WTC11 (cell line): ENCODE results near the gene ARRDC3. TPM values are rescaled to one million over a fixed set of nuclear protein-coding genes. Genes with fewer than 3 reads are reported as not detected.

Experiments used
- ATAC-seq: fragments of 200-7000 bp; cut with Tn5 transposase; 2 replicates; pipeline ENCODE4 v1.10.0; 2021; ENCODE audit warnings: mild to moderate bottlenecking, moderate library complexity
- CTCF ChIA-PET: fragments of 300-600 bp; sonication (Branson Sonifier 250); formaldehyde crosslinking; loops from one replicate; lab custom pipeline; 2021; ENCODE audit warnings: antibody characterized with exemption; lab: Charles Lee
- POLR2A ChIA-PET: fragments of 350-600 bp; sonication (Branson Sonifier 250); formaldehyde crosslinking; loops from one replicate; lab custom pipeline; 2021; ENCODE audit warnings: antibody characterized with exemption; lab: Charles Lee
- DNase-seq: peaks from one replicate; pipeline ENCODE4 v3.0.0; 2021; ENCODE audit warnings: low spot score
- H3K27ac Mint-ChIP-seq: 2 replicates; pipeline ENCODE4 v1.8.0; 2021; ENCODE audit warnings: mixed read lengths
- H3K27me3 Mint-ChIP-seq: 2 replicates; pipeline ENCODE4 v1.8.0; 2021; ENCODE audit warnings: low read depth, mild to moderate bottlenecking, moderate library complexity, mixed read lengths
- H3K36me3 Mint-ChIP-seq: 2 replicates; pipeline ENCODE4 v1.8.0; 2021; ENCODE audit warnings: mixed read lengths
- H3K4me1 Mint-ChIP-seq: 2 replicates; pipeline ENCODE4 v1.8.0; 2022; ENCODE audit warnings: mixed read lengths
- H3K4me3 Mint-ChIP-seq: 2 replicates; pipeline ENCODE4 v1.8.0; 2021; ENCODE audit warnings: mild to moderate bottlenecking, moderate library complexity, mixed read lengths
- H3K9me3 Mint-ChIP-seq: 2 replicates; pipeline ENCODE4 v1.8.0; 2021; ENCODE audit warnings: mixed read lengths
- ATF1 ChIP-seq: sonication (generic); formaldehyde crosslinking; IDR thresholded peaks from 2 replicates; pipeline ENCODE4 v1.8.1; 2023; ENCODE audit warnings: mild to moderate bottlenecking, moderate library complexity, missing genetic modification reagents
- ELF4 ChIP-seq: sonication (generic); formaldehyde crosslinking; IDR thresholded peaks from 2 replicates; pipeline ENCODE4 v1.8.1; 2022; ENCODE audit warnings: low read depth, mild to moderate bottlenecking, moderate library complexity, missing genetic modification reagents
- ESRRA ChIP-seq: sonication (generic); formaldehyde crosslinking; IDR thresholded peaks from 2 replicates; pipeline ENCODE4 v1.8.1; 2022; ENCODE audit warnings: mild to moderate bottlenecking, missing genetic modification reagents, borderline replicate concordance
- FOXJ3 ChIP-seq: sonication (generic); formaldehyde crosslinking; IDR thresholded peaks from 2 replicates; pipeline ENCODE4 v1.9.0; 2021; ENCODE audit warnings: missing genetic modification reagents, mild to moderate bottlenecking, borderline replicate concordance
- HMGA2 ChIP-seq: fragments of 250-450 bp; sonication (Bioruptor Pico); IDR thresholded peaks from 2 replicates; pipeline ENCODE4 v1.4.0; 2021; ENCODE audit warnings: mild to moderate bottlenecking, moderate library complexity
- IRF2 ChIP-seq: sonication (generic); formaldehyde crosslinking; IDR thresholded peaks from 2 replicates; pipeline ENCODE4 v1.8.0; 2022; ENCODE audit warnings: low read depth, missing genetic modification reagents, borderline replicate concordance
- MXD4 ChIP-seq: fragments of 250-450 bp; sonication (Bioruptor Pico); IDR thresholded peaks from 2 replicates; pipeline ENCODE4 v1.8.0; 2021; ENCODE audit warnings: mild to moderate bottlenecking, moderate library complexity, borderline replicate concordance
- PRRX2 ChIP-seq: fragments of 250-450 bp; sonication (Bioruptor Pico); IDR thresholded peaks from 2 replicates; pipeline ENCODE4 v1.8.0; 2021; ENCODE audit warnings: mild to moderate bottlenecking
- SMAD3 ChIP-seq: sonication (generic); formaldehyde crosslinking; IDR thresholded peaks from 2 replicates; pipeline ENCODE4 v1.8.0; 2022; ENCODE audit warnings: missing genetic modification reagents, mild to moderate bottlenecking, borderline replicate concordance
- SMAD4 ChIP-seq: sonication (generic); formaldehyde crosslinking; IDR thresholded peaks from 2 replicates; pipeline ENCODE4 v1.8.0; 2022; ENCODE audit warnings: mild to moderate bottlenecking, missing genetic modification reagents
- SP1 ChIP-seq: sonication (generic); formaldehyde crosslinking; conservative IDR thresholded peaks from 2 replicates; pipeline ENCODE4 v1.8.1; 2022; ENCODE audit warnings: missing genetic modification reagents
- TCF7 ChIP-seq: sonication (generic); formaldehyde crosslinking; IDR thresholded peaks from 2 replicates; pipeline ENCODE4 v1.8.0; 2022; ENCODE audit warnings: mild to moderate bottlenecking, low read depth, missing genetic modification reagents, moderate library complexity
- TEAD4 ChIP-seq: sonication (generic); formaldehyde crosslinking; IDR thresholded peaks from 2 replicates; pipeline ENCODE4 v1.8.0; 2022; ENCODE audit warnings: mild to moderate bottlenecking, missing genetic modification reagents
- ZNF121 ChIP-seq: sonication (generic); formaldehyde crosslinking; IDR thresholded peaks from 2 replicates; pipeline ENCODE4 v1.8.0; 2023; ENCODE audit warnings: missing genetic modification reagents
- ZNF219 ChIP-seq: sonication (generic); formaldehyde crosslinking; IDR thresholded peaks from 2 replicates; pipeline ENCODE4 v1.8.0; 2023; ENCODE audit warnings: missing genetic modification reagents, mild to moderate bottlenecking, borderline replicate concordance
- ZNF281 ChIP-seq: sonication (generic); formaldehyde crosslinking; IDR thresholded peaks from 2 replicates; pipeline ENCODE4 v1.8.0; 2023; ENCODE audit warnings: mild to moderate bottlenecking, missing genetic modification reagents
- ZNF423 ChIP-seq: fragments of 250-450 bp; sonication (Bioruptor Pico); IDR thresholded peaks from 2 replicates; pipeline ENCODE4 v2.1.2; 2022; ENCODE audit warnings: mild to moderate bottlenecking, moderate library complexity
- ZNF425 ChIP-seq: fragments of 250-450 bp; sonication (Bioruptor Pico); conservative IDR thresholded peaks from 2 replicates; pipeline ENCODE4 v1.9.0; 2021; ENCODE audit warnings: mild to moderate bottlenecking
- total RNA-seq: library from RNA; stranded (reverse); gene quantifications from 3 replicates; pipeline ENCODE4 v1.2.3, GENCODE V29; 2021
- TF ChIP-seq, protein P1 (sequence below): sonication (generic); formaldehyde crosslinking; IDR thresholded peaks from 2 replicates; pipeline ENCODE4 v1.8.0; 2022; ENCODE audit warnings: mild to moderate bottlenecking, missing genetic modification reagents
- TF ChIP-seq, protein P2 (sequence below): sonication (generic); formaldehyde crosslinking; IDR thresholded peaks from 2 replicates; pipeline ENCODE4 v1.8.0; 2022; ENCODE audit warnings: mild to moderate bottlenecking, missing genetic modification reagents
- TF ChIP-seq, protein P3 (sequence below): sonication (generic); formaldehyde crosslinking; IDR thresholded peaks from 2 replicates; pipeline ENCODE4 v1.8.0; 2023; ENCODE audit warnings: missing genetic modification reagents
- TF ChIP-seq, protein P4 (sequence below): sonication (generic); formaldehyde crosslinking; IDR thresholded peaks from 2 replicates; pipeline ENCODE4 v1.8.0; 2022; ENCODE audit warnings: mild to moderate bottlenecking, missing genetic modification reagents
- TF ChIP-seq, protein P5 (sequence below): sonication (generic); formaldehyde crosslinking; IDR thresholded peaks from 2 replicates; pipeline ENCODE4 v1.8.0; 2022; ENCODE audit warnings: mild to moderate bottlenecking, missing genetic modification reagents
- TF ChIP-seq, protein P6 (sequence below): fragments of 250-450 bp; sonication (Bioruptor Pico); IDR thresholded peaks from 2 replicates; pipeline ENCODE4 v1.9.0; 2021; ENCODE audit warnings: mild to moderate bottlenecking

The ARRDC3 gene
- total RNA-seq, 1 experiment from 2014 or later: 10.3 TPM

DNA sequence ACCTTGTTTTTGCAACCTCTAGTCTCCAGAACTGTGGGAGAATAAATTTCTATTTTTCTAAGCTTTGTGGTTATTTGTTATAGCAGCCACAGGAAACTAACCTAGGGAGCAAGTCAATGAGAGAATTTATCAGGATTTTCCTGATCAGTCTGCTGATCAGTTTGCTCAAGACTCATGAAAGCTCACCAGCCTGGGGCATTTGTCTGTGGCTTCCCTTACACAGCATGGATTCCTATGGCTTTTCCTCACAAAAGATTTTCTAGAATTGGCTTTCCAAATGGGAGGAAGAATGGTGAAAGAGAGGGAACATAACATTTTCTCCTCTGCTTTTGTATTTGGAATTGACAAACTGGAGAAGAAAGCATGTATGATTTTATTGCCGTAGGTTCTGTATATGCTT lies 20.2 kb downstream of the ARRDC3 start:
- no peak overlapping the region for H3K4me3 Mint-ChIP-seq
- H3K4me1 Mint-ChIP-seq: peaks cover 6% of the 10 kb centered on the region
- POLR2A ChIA-PET: interaction anchor here (0.7 kb wide), 1 partner anchor 55 kb away, joined by 3 read pairs; no protein-coding TSS in a partner anchor
- CTCF ChIA-PET: interaction anchor here (0.9 kb wide), 1 partner anchor 143 kb away, joined by 3 read pairs; no protein-coding TSS in a partner anchor
- TF ChIP-seq, protein P1, sequence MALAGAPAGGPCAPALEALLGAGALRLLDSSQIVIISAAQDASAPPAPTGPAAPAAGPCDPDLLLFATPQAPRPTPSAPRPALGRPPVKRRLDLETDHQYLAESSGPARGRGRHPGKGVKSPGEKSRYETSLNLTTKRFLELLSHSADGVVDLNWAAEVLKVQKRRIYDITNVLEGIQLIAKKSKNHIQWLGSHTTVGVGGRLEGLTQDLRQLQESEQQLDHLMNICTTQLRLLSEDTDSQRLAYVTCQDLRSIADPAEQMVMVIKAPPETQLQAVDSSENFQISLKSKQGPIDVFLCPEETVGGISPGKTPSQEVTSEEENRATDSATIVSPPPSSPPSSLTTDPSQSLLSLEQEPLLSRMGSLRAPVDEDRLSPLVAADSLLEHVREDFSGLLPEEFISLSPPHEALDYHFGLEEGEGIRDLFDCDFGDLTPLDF (CRISPR knock-in tag): no peak
- TF ChIP-seq, protein P2, sequence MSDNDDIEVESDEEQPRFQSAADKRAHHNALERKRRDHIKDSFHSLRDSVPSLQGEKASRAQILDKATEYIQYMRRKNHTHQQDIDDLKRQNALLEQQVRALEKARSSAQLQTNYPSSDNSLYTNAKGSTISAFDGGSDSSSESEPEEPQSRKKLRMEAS (CRISPR knock-in tag): no peak
- TF ChIP-seq ESRRA (CRISPR knock-in tag): no peak
- TF ChIP-seq ZNF425 (CRISPR knock-in tag): no peak
- TF ChIP-seq, protein P3, sequence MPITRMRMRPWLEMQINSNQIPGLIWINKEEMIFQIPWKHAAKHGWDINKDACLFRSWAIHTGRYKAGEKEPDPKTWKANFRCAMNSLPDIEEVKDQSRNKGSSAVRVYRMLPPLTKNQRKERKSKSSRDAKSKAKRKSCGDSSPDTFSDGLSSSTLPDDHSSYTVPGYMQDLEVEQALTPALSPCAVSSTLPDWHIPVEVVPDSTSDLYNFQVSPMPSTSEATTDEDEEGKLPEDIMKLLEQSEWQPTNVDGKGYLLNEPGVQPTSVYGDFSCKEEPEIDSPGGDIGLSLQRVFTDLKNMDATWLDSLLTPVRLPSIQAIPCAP (CRISPR knock-in tag): no peak
- no peak for TF ChIP-seq SMAD4 (CRISPR knock-in tag)
- no peak for TF ChIP-seq PRRX2 (CRISPR knock-in tag)
- TF ChIP-seq HMGA2: no peak
- no peak for TF ChIP-seq IRF2 (CRISPR knock-in tag)
- TF ChIP-seq ZNF281 (CRISPR knock-in tag): no peak
- TF ChIP-seq, protein P4, sequence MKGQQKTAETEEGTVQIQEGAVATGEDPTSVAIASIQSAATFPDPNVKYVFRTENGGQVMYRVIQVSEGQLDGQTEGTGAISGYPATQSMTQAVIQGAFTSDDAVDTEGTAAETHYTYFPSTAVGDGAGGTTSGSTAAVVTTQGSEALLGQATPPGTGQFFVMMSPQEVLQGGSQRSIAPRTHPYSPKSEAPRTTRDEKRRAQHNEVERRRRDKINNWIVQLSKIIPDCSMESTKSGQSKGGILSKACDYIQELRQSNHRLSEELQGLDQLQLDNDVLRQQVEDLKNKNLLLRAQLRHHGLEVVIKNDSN (CRISPR knock-in tag): no peak
- no peak for TF ChIP-seq ZNF219 (CRISPR knock-in tag)
- TF ChIP-seq, protein P5, sequence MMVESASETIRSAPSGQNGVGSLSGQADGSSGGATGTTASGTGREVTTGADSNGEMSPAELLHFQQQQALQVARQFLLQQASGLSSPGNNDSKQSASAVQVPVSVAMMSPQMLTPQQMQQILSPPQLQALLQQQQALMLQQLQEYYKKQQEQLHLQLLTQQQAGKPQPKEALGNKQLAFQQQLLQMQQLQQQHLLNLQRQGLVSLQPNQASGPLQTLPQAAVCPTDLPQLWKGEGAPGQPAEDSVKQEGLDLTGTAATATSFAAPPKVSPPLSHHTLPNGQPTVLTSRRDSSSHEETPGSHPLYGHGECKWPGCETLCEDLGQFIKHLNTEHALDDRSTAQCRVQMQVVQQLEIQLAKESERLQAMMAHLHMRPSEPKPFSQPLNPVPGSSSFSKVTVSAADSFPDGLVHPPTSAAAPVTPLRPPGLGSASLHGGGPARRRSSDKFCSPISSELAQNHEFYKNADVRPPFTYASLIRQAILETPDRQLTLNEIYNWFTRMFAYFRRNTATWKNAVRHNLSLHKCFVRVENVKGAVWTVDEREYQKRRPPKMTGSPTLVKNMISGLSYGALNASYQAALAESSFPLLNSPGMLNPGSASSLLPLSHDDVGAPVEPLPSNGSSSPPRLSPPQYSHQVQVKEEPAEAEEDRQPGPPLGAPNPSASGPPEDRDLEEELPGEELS (CRISPR knock-in tag): no peak
- TF ChIP-seq SP1: no peak
- TF ChIP-seq ZNF423 (CRISPR knock-in tag): no peak
- no peak for ATAC-seq
- no peaks in the 10 kb centered on the region for H3K9me3 Mint-ChIP-seq
- H3K27me3 Mint-ChIP-seq: no peaks in the 10 kb centered on the region
- DNase-seq: no peak
- no peak overlapping the region for H3K27ac Mint-ChIP-seq
- H3K36me3 Mint-ChIP-seq: no peaks in the 10 kb centered on the region

- H3K27ac Mint-ChIP-seq: no peak overlapping the region
- H3K9me3 Mint-ChIP-seq: no peaks in the 10 kb centered on the region
- peaks cover 16% of the 10 kb centered on the region for H3K4me1 Mint-ChIP-seq
- POLR2A ChIA-PET: no interaction called here
- H3K36me3 Mint-ChIP-seq: no peaks in the 10 kb centered on the region
- H3K4me3 Mint-ChIP-seq: no peak overlapping the region
- no peaks in the 10 kb centered on the region for H3K27me3 Mint-ChIP-seq
- CTCF ChIA-PET: interaction anchor here (0.7 kb wide), 1 partner anchor 430 kb away, joined by 7 read pairs; no protein-coding TSS in a partner anchor
- ATAC-seq (no peak), DNase-seq (no peak)
- TF ChIP-seq FOXJ3 (CRISPR knock-in tag) (no peak), SMAD4 (CRISPR knock-in tag) (no peak), ZNF219 (CRISPR knock-in tag) (no peak), TEAD4 (CRISPR knock-in tag) (no peak), TCF7 (CRISPR knock-in tag) (no peak), ZNF121 (CRISPR knock-in tag) (no peak), ELF4 (CRISPR knock-in tag) (no peak), ATF1 (CRISPR knock-in tag) (no peak), SMAD3 (CRISPR knock-in tag) (no peak), MXD4 (CRISPR knock-in tag) (no peak), ZNF423 (CRISPR knock-in tag) (no peak)
- TF ChIP-seq, protein P3 (CRISPR knock-in tag): no peak
- TF ChIP-seq, protein P2 (CRISPR knock-in tag): no peak
- TF ChIP-seq, protein P6, sequence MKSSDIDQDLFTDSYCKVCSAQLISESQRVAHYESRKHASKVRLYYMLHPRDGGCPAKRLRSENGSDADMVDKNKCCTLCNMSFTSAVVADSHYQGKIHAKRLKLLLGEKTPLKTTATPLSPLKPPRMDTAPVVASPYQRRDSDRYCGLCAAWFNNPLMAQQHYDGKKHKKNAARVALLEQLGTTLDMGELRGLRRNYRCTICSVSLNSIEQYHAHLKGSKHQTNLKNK (CRISPR knock-in tag): no peak
Measured at GRCh38 chr5:91361790-91362189, 21.3 kb downstream of the ARRDC3 start.
